GM19372 (cell line): ENCODE data around the gene ABHD15.

ENCODE experiments used
- ATAC-seq: cut with Tn5 transposase; IDR thresholded peaks from one replicate; pipeline ENCODE4 v1.9.1; 2021; ENCODE audit warnings: mild to moderate bottlenecking, low read depth, moderate library complexity; ENCODE audit not compliant: unreplicated experiment

ABHD15 gene

GRCh38 chr17:29549177-29549923 is 17.5 kb downstream of the ABHD15 start:
- no peak for ATAC-seq

- no peak for ATAC-seq
Measured at GRCh38 chr17:29546830-29547229, 20.0 kb downstream of the ABHD15 start.

GRCh38 chr17:29546085-29546484 is 20.8 kb downstream of the ABHD15 start:
- ATAC-seq: no peak

- ATAC-seq: no peak
Measured at GRCh38 chr17:29544066-29544465, 22.8 kb downstream of the ABHD15 start.

GRCh38 chr17:29533976-29534375 is 32.9 kb downstream of the ABHD15 start:
- ATAC-seq: no peak

- no peak for ATAC-seq
Measured at GRCh38 chr17:29526322-29526721, 40.5 kb downstream of the ABHD15 start.

GRCh38 chr17:29524692-29525091 is 42.1 kb downstream of the ABHD15 start:
- no peak for ATAC-seq

- no peak for ATAC-seq
Measured at GRCh38 chr17:29518359-29518758, 48.5 kb downstream of the ABHD15 start.

GRCh38 chr17:29514792-29515191 is 52.0 kb downstream of the ABHD15 start:
- ATAC-seq: no peak

GRCh38 chr17:29510953-29511352 is 55.9 kb downstream of the ABHD15 start:
- ATAC-seq: no peak
